ENCODE results near the gene CRY2.

The CRY2 gene

DNA sequence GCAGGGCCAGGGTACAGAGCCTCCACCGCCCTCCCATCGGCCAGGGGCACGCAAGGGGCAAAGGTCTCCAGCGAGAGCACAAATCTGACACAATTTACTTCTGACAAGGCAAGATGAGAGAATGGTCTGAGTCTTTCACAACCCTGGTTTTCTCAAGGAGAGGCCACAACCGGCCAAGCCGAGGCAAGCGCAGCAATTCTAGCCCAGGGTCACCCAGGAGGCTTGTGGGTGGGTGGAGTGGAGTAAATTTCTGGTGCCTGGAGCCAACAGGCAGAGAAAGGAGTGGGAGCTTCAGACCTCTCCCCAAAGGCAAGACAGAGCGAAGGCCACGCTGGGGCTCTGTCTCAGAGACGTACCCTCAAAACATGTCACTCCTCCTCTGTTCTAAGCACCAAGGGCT, 84.5 kb downstream of the CRY2 start:
- peaks cover 58% of the 10 kb centered on the region for H3K79me2 ChIP-seq (ENCODE audit: control insufficient read depth, low read length)
- peaks cover 66% of the 10 kb centered on the region for H3K36me3 ChIP-seq (ENCODE audit: control insufficient read depth, low read length)
- peak overlapping the region; percentile 98 for H3K27ac ChIP-seq (ENCODE audit: low read depth, low read length)
- H3K9me2 ChIP-seq (replicated peaks; ENCODE audit: control insufficient read depth, low read length) = no peaks in the 10 kb centered on the region
- TF ChIP-seq EZH2phosphoT487 (IDR thresholded peaks at IDR 0.05; ENCODE audit: borderline replicate concordance, low read length) = no peak
- TF ChIP-seq, protein P1, sequence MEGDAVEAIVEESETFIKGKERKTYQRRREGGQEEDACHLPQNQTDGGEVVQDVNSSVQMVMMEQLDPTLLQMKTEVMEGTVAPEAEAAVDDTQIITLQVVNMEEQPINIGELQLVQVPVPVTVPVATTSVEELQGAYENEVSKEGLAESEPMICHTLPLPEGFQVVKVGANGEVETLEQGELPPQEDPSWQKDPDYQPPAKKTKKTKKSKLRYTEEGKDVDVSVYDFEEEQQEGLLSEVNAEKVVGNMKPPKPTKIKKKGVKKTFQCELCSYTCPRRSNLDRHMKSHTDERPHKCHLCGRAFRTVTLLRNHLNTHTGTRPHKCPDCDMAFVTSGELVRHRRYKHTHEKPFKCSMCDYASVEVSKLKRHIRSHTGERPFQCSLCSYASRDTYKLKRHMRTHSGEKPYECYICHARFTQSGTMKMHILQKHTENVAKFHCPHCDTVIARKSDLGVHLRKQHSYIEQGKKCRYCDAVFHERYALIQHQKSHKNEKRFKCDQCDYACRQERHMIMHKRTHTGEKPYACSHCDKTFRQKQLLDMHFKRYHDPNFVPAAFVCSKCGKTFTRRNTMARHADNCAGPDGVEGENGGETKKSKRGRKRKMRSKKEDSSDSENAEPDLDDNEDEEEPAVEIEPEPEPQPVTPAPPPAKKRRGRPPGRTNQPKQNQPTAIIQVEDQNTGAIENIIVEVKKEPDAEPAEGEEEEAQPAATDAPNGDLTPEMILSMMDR (IDR thresholded peaks at IDR 0.05; ENCODE audit: low read depth, low read length, poor library complexity, severe bottlenecking) = no peak
- no peaks in the 10 kb centered on the region for H3K27me3 ChIP-seq (ENCODE audit: control insufficient read depth, low read length)
- H3K9me3 ChIP-seq (ENCODE audit: control insufficient read depth, insufficient read depth, low read length) = no peaks in the 10 kb centered on the region
- H4K20me1 ChIP-seq (ENCODE audit: control insufficient read depth, insufficient read depth, low read depth, low read length) = no peaks in the 10 kb centered on the region
- H3K4me3 ChIP-seq (ENCODE audit: low read length) = peak overlapping the region; percentile 78
- peaks cover 34% of the 10 kb centered on the region for H3F3A ChIP-seq (ENCODE audit: control insufficient read depth, insufficient read depth)
- H3K4me1 ChIP-seq (ENCODE audit: control insufficient read depth, low read length) = peaks cover 99% of the 10 kb centered on the region
- peak overlapping the region; percentile 75 for H3K4me2 ChIP-seq (ENCODE audit: low read length)

DNA sequence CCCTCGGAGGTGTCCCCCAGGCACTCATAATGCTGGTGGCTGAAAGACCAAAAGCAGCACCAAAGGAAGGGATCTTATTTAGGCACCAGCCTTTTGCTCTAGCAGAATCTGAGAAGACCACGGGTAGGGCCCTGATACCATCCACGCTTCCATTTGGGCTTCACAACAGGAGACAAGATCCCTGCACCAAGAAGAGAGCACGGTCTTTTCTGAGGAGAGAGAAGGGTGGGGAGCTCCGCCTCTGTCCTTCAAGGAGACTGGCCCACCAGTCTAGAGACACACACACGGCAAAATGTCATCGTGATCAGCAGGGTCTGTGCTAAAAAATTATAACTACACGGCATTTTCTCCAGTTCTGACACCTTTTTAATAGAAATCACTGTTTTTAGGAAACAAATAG, 84.9 kb downstream of the CRY2 start:
- H3K27me3 ChIP-seq (ENCODE audit: control insufficient read depth, low read length) = no peaks in the 10 kb centered on the region
- H3K4me3 ChIP-seq (ENCODE audit: low read length) = peak overlapping the region; percentile 78
- H3K79me2 ChIP-seq (ENCODE audit: control insufficient read depth, low read length) = peaks cover 54% of the 10 kb centered on the region
- peak overlapping the region; percentile 75 for H3K4me2 ChIP-seq (ENCODE audit: low read length)
- TF ChIP-seq EZH2phosphoT487 (IDR thresholded peaks at IDR 0.05; ENCODE audit: borderline replicate concordance, low read length) = no peak
- TF ChIP-seq, protein P1 (IDR thresholded peaks at IDR 0.05; ENCODE audit: low read depth, low read length, poor library complexity, severe bottlenecking) = no peak
- H4K20me1 ChIP-seq (ENCODE audit: control insufficient read depth, insufficient read depth, low read depth, low read length) = no peaks in the 10 kb centered on the region
- H3K4me1 ChIP-seq (ENCODE audit: control insufficient read depth, low read length) = peaks cover 98% of the 10 kb centered on the region
- no peaks in the 10 kb centered on the region for H3K9me3 ChIP-seq (ENCODE audit: control insufficient read depth, insufficient read depth, low read length)
- peak overlapping the region; percentile 98 for H3K27ac ChIP-seq (ENCODE audit: low read depth, low read length)
- peaks cover 62% of the 10 kb centered on the region for H3K36me3 ChIP-seq (ENCODE audit: control insufficient read depth, low read length)
- H3F3A ChIP-seq (ENCODE audit: control insufficient read depth, insufficient read depth) = peaks cover 34% of the 10 kb centered on the region
- no peaks in the 10 kb centered on the region for H3K9me2 ChIP-seq (replicated peaks; ENCODE audit: control insufficient read depth, low read length)
